Fibroblast of peridontal ligament (primary cell): Measurements from ENCODE around the gene SUSD4.
A peak's percentile ranks its signal among the peaks of the same experiment; 100 is the strongest.
"Not testable (repeated sequence)": the region's sequence is repeated elsewhere in the genome, so short reads cannot be mapped to it uniquely, and the experiment has no call there.

Experiments used
- DNase-seq: peaks from one replicate; pipeline ENCODE4 v3.0.0-alpha.2; 2010; ENCODE audit errors: extremely low read depth

SUSD4 gene

GRCh38 chr1:223251387-223251786 lies 112.6 kb downstream of the SUSD4 start:
- not testable (repeated sequence) for DNase-seq

- DNase-seq = no peak
Observed at GRCh38 chr1:223250632-223251015, 113.4 kb downstream of the SUSD4 start.

GRCh38 chr1:223249854-223250631 lies 113.9 kb downstream of the SUSD4 start:
- DNase-seq = no peak

- DNase-seq = no peak
Observed at GRCh38 chr1:223248770-223249140, 115.2 kb downstream of the SUSD4 start.

GRCh38 chr1:223248001-223248769 lies 115.8 kb downstream of the SUSD4 start:
- DNase-seq = no peak

- DNase-seq = no peak
Observed at GRCh38 chr1:223246476-223247112, 117.4 kb downstream of the SUSD4 start.

- DNase-seq = no peak
Observed at GRCh38 chr1:223245983-223246382, 118.0 kb downstream of the SUSD4 start.

- no peak for DNase-seq
Observed at GRCh38 chr1:223245411-223245810, 118.6 kb downstream of the SUSD4 start.

- peak; percentile 23 for DNase-seq
Observed at GRCh38 chr1:223244366-223245103, 119.4 kb downstream of the SUSD4 start.

GRCh38 chr1:223243441-223244050 lies 120.4 kb downstream of the SUSD4 start:
- no peak for DNase-seq

- no peak for DNase-seq
Observed at GRCh38 chr1:223242971-223243370, 121.0 kb downstream of the SUSD4 start.

- peak; percentile 7 for DNase-seq
Observed at GRCh38 chr1:223242382-223242955, 121.5 kb downstream of the SUSD4 start.

- DNase-seq = no peak
Observed at GRCh38 chr1:223240122-223240521, 123.9 kb downstream of the SUSD4 start.

- no peak for DNase-seq
Observed at GRCh38 chr1:223235091-223235490, 128.9 kb downstream of the SUSD4 start.

- no peak for DNase-seq
Observed at GRCh38 chr1:223234534-223234933, 129.4 kb downstream of the SUSD4 start.

- no peak for DNase-seq
Observed at GRCh38 chr1:223234170-223234514, 129.8 kb downstream of the SUSD4 start.

- DNase-seq = peak; percentile 59
Observed at GRCh38 chr1:223233410-223234169, 130.4 kb downstream of the SUSD4 start.

GRCh38 chr1:223233019-223233409 lies 131.0 kb downstream of the SUSD4 start:
- no peak for DNase-seq

GRCh38 chr1:223231581-223231980 lies 132.4 kb downstream of the SUSD4 start:
- no peak for DNase-seq

- DNase-seq = no peak
Observed at GRCh38 chr1:223231011-223231572, 132.9 kb downstream of the SUSD4 start.
